ENCODE data around the gene TBC1D22A.

The TBC1D22A gene

DNA sequence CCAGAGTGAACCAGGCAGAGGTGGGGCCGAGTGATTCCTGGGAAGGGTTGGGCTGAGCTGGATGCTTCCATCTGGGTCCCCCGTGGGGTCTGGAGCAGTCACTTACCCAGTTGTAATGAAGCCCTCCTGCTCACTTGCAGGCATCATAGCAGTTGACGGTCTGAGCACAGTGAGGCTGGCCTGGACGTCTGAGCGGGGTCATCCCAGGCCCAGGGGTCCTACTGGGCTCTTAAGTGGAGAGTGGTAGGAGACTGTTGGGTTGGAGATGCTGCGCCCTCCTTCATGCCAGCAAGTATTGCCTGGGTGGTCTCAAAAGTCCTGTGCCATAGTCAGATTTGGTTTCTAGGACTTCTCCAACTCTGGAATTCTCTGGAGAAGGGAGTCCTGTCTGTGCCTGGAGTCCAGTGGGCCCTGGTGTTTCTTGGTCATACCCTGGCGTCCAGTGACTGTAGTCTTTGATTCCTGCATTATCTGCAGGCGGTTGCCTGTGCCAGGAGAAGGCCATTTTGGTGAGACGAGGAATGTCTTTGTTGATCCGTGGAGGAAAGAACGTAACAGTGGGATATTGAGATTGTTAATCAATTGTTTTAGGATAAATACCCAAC lies 82.3 kb downstream of the TBC1D22A start:
- no peak for DNase-seq

DNA sequence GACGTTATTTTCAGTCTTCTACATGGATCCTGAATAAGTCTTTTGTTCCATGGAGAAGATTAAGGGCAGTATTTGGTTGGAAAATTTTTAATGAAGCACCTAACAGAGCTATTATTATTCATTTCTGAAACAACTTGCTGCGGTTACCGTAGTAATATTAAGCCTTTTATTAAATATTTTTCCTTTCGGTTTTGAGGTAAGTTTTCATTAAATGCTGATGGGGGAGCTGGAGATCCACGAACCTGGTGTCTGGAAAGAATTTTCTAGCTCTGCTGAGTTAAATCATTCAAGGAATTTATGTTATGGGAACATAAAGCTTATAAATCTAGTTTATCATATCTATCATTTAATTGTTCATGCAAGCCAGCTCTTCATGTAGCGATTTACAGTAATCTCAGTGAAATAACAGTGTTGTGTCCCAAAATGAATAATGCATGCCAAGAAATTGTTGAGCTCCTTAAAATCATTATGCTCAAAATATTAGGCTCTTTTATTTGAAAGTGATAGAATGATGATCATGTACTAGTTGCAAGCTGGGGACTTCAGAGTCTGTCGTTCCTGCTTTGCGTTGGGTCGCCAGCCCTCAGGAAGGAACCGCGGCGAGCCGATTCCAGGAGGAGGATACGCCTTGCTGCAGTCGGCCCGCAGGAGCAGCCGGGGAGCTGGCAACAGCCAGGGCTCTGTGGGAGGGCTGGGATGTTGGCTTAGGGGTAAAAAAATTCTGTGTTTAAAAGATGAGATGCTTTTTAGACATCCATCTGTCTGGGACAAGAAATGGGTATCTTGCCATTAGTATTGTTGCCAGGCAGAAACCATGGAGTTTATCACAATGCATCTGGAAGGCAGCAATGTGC lies 83.1 kb downstream of the TBC1D22A start:
- DNase-seq, result no peak

DNA sequence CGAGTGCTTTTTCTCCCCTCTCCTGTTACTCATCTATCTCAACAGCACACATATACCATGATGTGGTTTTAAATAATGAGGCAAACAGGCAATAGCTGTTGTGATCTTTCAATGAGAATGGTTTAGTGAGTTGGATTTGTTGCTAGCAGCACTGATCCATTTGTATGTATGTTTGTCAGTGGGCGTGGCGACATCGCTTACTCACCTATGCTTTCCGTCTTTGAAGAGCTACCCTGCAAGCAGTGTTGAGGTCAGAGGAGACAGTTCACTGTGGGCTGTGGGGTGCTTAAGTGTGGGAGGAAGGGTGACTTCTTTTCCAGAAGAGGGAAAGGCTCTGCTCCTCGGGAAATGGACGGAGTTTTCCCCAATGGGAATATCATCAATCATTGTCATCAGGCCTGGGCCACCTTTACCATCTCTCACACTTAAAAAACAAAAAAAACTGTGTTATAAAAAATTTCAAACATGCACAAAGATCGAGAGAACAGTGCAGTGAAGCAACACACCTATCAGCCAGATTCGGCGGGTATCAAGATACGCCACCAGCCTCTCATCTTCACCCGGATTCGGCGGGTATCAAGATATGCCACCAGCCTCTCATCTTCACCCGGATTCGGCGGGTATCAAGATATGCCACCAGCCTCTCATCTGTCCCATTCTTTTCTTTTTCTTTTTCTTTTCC lies 83.8 kb downstream of the TBC1D22A start:
- DNase-seq, result no peak

DNA sequence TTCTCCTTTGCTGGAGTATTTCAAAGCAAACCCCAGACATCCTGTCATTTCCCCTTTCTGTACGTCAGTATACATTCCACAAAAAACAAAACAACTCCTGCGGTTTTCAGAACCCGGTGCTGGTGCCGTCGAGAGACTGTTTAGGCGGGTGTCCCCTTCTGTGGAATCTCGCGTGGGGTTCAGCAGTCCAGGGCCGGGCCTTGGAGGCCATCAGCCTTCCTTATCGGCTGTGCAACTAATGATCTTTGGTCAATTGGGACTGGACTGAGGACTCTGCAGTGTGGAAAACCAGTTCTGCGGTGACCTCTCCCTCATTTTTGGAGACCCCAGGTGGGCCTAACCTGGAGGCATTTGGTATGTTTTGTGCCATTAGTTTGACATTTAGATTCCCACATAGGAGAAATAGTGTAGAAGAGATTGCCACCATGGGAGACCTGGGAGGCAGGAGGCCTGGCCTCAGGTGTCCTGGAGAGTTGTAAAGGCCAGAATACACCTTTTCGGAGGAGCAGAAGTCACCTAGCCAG lies 84.4 kb downstream of the TBC1D22A start:
- DNase-seq, result no peak

DNA sequence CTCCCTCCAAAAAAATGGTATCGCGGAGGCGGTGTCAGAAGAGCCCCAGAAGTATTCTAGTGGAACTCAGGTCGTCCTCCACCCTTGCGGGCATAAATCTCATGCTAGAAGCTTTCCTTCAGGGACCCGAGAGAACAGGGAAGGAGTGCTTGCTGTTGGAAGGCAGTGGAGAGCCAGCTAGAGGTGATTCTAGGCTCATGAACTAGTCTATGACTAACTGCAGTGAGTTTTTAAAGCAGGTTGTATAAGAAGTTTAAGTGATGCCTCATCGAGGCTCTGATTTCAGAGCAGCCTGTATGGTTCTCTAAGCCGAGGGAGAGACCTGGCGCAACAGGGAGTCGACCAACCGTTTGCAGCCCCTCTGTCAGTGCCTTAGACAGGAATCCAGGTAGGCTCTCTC lies 85.7 kb downstream of the TBC1D22A start:
- DNase-seq, result no peak

DNA sequence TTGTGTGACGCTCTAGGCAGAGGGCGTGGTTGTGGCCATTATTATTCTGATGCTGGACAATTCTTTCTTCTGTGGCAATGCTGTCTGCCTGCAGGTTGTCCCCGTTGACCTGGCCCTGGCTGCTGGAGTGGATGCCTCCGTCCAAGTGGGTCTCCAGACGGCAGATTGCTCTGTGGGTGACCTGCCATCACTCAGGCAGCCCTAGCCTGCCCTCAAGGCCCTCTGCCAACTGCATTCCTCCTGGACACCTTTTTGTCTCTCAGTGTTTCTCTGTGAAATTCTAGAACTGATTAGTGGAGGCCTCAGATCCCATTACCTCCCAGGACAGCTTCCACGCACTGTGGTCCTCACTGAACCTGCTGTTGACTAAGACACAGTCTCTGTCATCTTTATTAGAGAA lies 86.7 kb downstream of the TBC1D22A start:
- DNase-seq, result no peak

DNA sequence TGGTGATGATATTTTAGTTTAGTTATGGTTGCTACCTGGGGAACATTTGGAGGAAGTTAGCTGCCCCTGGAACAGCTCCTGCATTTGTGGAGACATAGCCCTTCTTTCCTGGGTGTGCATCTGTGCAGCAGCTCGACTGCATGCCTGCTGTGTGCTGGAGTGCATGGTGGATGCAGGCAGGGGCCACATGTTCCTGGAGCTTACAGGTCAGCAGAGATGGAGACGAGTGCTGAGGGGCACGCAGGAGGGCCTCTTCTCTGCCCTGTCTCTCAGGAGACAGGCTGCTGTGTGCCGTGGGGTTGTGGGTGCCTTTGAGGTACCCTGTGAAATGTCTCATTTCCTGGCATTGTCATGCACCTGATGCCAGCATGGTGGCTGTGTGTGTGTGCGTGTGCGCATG lies 87.5 kb downstream of the TBC1D22A start:
- no peak for DNase-seq

DNA sequence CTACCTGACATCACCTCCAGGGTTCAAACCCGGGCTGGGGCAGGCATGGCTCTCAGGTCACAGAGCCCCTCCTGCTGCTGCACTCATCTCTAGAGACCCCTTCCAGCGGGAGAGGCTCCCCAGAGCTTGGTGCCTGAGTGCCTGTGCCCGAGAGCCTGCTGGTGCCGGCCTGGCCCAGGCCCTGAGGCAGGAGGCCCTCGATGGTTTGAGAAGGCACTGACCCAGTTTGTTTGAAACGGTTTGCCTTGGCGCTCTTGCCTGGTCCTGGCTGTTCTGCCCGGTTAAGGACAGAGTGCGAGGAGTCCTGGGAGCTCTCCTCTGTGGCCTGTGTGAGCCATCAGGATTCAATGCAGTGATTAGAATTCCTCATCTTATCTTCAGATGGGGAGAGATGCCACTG lies 88.9 kb downstream of the TBC1D22A start:
- no peak for DNase-seq

DNA sequence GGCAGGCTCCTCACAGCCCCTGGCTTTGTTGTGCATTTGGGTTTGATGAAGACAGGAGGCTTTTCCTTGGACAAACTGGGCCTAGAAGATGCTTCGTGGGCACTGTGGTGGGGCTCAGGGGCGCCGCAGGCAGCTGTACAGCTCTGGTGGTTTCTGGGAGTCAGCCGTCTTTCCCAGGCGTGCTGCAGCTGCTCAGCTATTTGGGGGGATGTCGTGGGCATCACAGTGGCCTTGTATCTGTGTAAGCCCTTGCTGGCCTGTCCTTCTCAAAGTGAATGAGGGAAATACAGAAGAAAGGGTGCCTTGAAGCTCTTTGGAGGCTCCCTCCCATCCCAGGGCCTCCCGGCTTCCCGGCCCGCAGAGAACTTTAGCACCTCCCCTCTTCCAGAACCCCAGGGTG lies 89.5 kb downstream of the TBC1D22A start:
- DNase-seq, result no peak

DNA sequence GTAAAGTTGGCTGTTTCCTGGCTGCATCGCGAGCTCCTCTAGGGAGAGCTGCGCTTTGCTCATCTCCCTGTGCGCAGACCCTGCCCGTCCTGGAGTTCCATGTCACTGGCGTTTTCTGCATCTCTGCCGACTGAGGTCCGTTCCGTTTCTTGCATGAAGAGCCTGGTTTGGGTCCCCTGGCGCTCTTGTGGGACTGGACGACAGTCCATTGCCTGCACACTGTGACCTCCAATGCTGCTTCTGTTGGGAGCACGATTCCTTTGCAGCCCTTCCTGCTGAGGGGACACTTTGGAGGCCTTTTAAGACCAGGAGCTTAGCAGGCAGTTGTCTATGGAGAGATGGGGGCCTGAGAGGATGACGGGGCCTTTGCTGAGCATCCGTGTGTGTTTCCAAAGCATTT lies 90.3 kb downstream of the TBC1D22A start:
- no peak for DNase-seq

DNA sequence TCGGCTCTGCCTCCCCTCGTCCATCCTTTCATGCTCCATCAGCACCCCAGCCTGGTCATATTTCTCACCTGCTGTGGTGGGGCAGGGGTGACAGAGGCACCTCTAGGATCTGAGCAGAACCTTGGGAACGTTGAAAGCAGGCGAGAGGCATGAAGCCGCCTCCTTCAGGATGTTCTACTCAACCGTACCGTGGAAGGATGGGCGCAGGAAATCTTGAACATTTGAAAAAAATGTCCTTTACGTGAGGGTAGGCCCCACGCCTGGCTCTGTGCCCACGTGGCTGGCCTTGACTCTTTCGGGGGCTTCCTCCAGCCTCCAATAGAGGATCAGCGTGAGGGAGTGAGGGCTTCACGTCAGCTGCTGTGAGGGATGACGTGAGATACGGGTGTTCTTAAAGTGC lies 90.7 kb downstream of the TBC1D22A start:
- DNase-seq, result no peak

DNA sequence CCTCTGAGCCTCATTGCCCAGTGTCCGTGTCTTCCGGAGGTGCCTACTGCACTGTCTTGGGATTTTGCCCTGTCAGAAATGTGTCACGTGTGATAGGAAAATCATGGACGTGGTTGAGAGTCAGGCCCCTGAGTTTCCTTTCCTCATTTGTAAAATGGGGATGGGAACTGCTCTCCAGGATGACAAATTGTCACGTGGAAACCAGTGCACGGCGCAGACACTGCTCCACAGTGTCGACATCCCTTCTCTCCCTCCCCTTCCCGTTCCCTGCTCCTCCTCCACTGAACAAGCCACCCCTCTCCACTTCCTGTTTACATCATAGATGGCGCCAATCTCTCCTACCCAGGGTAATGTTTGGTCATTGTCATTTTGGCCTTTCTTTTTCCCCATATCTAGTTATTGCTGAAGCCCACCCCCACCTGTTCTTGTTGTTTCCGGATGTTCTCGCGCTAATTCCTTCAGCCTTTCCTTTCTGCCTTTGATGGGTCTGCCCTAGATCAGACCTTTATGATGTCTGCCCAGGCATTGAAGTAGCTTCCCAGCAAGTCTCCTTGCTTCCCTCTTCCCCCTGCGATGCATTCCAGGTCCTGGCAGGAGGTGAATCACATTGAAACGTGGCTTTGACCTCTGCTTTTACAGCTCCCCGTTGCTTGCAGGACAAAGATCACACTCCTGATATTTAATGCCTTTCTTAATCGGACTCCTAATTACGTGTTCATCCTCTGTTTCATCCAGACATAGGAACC lies 91.8 kb downstream of the TBC1D22A start:
- no peak for DNase-seq

DNA sequence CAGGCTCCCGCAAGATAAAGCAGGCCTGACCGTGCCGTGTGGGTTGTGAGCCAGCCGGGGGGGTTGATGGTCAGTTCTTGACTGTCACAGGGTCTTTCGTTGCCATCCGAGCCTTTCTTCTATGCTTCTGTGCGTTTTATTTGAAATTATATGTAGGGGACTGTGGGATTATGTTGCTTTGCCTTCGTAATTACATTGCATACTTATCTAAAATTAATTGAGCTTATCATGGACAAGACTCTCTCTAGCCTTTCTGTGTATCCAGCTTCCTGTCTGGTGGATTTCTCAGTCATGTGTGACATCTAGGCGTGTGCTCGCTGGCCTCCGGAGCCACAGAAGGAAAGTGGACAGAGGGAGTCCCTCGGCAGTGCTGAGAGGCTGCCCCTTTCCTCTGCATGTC lies 93.2 kb downstream of the TBC1D22A start:
- no peak for DNase-seq

DNA sequence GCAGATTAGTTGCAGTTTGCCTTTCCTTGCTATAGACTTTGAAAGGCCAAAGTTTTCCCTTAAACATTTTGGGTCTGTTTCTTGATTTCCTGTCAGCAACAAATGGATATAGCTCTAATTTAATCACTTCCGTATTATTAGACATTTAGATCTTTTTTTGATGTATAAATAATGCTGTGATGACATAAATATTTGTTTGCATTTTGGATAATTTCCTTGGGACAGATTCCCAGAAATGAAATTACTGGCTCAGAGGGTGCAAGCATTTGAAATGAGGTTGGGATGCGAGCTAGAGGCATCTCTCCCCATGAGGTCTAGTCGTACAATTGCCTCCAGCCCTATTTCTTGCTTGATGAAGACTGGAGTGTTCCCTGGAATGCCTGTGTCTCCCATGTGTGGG lies 94.2 kb downstream of the TBC1D22A start:
- no peak for DNase-seq

DNA sequence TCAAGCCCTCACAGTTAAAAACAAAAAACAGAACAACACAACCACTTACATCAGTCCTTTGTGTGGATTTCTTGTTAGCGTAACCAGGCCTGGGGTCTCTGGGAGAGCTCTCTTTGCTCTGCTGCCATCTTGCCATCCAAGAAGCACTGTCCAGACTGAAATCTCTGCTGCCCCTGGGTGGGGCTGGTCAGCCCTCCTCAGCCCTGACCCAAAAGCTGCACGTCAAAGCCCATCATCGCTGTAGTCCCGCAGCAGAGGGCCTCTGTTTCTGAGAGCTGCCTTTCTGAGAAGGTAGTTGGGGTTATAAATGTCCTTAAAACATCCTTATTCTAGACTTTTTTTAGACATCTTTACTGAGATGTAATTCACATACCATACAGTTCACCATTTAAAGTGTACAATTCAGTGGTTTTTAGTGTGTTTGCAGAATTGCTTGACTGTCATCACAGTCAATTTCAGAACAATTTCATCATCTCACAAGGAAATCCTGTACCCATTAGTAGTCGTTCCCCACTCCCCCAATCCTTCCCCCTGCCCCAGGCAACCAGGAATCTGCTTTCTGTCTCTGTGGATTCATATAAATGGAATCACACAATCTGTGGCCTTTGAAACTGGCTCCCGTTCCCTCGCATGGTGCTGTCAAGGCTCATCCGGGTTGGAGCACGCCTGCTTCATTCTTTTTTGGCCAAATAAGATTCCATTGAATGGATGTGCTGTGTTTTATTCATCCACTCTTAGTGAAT lies 94.9 kb downstream of the TBC1D22A start:
- DNase-seq, result no peak

DNA sequence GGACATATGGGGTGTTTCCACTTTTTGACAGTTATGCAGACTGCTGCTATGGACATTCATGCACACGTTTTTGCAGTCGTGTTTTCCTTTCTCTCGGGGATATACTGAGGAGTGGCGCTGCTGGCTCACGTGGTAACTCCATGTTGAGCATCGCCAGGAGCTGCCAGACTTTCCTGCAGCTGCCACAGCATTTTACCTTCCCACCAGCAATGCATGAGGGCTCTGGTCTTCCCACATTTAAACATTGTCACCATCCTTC lies 95.4 kb downstream of the TBC1D22A start:
- no peak for DNase-seq

DNA sequence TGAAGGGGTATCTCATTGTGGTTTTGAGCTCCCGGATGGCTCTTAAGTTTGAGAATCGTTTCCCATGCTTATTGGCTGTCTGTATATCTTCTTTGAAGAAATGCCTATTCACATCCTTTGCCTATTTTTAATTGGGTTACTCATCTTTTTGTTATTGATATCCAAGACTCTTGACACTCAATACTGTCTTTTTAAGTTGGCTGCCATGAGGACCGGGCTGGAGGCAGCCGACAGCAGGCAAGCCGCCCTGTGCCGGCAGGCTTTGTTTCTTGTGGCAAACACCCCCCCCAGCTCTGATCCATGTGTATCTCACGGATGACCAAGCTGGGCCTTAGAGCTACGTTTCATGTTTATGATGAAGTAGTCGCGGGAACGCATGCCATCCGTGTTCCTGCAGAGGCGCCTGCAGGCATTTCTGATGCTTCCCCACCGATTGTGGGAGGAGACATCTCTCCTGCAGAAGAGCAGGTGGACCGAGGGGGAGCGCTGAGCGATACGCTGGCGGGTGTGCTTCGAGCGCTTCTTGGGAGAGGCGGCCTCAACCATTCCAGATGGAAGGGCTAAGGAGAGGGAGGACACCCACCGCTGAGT lies 95.8 kb downstream of the TBC1D22A start:
- DNase-seq, result no peak

DNA sequence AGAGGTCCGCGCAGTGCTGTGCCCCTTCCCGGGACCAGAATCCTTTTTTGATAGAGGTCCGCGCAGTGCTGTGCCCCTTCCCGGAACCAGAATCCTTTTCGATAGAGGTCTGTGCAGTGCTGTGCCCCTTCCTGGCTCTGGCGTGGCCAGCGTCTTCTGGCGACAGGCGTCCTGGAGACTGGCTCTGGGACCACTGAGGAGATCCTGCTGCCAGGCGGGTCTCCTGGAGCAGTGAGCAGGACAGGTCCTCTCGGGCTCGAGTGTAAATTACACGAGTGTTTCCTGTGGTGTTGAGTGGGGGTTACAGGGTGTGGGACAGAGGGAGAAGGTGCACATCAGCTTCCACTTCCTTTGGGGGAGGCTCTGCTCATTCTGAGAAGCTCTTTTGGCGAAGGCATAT lies 98.1 kb downstream of the TBC1D22A start:
- no peak for DNase-seq

DNA sequence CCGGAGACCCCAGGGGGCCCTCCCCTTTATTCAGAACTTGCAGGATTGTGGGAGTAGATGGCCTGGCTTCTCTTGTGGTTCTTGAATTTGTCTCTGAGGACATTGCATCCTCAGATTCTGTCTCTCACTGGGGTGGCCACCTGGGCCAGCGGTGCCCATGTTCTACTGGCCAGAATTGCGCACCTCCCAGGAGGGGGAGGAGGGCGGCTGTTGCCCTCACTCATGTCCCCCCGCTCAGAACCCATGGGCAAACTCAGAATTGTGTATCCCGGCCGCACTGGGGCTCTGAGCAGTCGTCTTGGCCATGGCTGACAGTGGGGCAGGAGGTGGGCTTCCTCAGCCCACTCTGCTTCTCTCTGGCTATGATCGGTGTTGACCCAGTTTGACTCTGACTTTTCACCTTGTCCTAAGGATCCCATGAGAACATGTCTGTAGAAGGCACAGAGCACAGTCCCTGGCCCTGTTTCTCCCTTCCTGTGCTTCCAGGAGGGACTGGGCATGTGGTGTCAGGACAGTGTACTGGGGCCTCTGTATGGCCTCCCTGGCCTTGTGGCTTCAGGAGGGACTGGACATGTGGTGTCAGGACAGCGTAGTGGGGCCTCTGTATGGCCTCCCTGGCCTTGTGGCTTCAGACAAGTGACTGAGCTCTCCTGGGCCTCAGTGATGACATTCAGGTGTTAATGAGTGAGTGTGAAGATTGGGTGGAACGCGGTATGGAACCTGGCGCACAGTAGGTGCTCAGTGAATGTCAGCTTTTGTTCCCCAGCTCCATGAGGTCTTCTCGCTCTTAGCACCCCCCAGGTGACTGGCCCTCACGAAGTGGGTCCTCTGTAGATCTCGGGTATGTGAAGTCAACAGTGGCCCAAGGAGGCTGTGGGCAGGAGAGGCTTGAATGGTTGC lies 99.3 kb downstream of the TBC1D22A start:
- no peak for DNase-seq

DNA sequence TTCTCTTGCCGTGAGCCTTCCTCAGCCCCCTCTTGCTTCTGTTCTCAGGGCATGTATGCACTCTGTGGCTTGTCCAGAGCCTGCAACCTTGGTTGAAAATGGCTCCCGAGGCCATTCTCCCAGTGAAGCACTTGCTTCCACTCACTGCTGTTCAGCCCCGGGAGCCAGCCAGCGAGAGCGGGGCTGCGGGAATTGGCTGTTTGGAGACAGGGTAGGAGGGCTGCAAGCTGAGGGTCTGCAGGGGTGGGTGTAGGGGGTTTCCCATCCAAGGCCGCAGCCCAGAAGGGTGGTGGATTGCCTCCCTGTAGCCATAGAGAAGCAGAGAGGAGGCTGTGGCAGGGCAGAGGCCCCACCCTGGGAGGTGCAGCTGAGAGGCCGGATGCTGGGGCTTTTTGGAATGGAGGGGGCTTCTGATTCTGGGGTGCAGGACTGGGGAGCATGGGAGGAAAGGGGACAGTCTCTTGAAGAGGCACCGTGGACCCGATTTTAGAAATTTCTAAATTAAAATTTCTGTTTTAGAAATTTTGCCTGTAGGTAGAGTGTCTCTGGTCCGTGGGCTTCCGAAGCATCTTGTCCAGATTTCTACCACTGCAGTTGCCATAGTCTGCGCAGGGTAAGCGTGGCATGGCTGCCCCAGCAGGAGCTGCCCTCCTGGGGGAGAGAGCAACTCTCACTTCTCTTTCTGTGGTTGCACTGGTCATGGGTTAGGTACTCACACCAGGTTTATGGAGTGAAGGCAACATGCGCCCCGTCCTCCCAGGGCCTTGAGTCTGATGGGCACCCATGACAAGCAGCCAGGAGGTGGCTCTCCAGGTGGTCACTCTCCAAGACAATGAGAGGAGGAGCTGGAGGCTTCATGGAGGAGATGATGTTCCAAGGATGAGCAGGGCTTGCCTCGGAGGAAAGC lies 100.2 kb downstream of the TBC1D22A start:
- DNase-seq, result no peak
